SKM-1 (cell line): ENCODE results near the gene STOML3.
A peak's percentile ranks its signal among the peaks of the same experiment; 100 is the strongest.
"Not testable (repeated sequence)": the region's sequence is repeated elsewhere in the genome, so short reads cannot be mapped to it uniquely, and the experiment has no call there.

Experiments used
- DNase-seq: peaks from one replicate; lab custom pipeline; 2025; ENCODE audit not compliant: unreplicated experiment; lab: John Stamatoyannopoulos, UW

STOML3 gene, protein sequence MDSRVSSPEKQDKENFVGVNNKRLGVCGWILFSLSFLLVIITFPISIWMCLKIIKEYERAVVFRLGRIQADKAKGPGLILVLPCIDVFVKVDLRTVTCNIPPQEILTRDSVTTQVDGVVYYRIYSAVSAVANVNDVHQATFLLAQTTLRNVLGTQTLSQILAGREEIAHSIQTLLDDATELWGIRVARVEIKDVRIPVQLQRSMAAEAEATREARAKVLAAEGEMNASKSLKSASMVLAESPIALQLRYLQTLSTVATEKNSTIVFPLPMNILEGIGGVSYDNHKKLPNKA

DNA sequence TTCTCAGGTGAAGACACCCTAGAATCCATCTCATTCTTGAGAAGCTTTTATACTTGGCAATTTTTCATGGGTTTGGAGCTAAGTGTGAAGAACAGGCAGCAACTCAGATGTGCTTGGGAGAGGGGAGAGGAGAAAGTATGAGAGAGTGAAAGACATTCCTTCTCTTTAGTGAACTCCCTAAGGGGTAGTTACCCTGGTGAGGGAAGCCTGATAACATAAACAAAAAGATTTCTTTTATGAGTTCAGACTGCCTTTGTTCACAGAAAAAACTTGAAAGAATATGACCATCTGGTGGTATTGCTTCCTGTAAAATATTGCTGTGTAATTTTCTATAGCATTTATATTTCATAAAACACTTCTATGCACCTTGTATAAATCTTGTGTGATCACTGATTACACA is at the start of gene STOML3:
STOML3 (minus strand) TSS at position 139 of the 400 bp plus-strand sequence; CDS start at position 29, 110 bp downstream.
- no peak for DNase-seq

DNA sequence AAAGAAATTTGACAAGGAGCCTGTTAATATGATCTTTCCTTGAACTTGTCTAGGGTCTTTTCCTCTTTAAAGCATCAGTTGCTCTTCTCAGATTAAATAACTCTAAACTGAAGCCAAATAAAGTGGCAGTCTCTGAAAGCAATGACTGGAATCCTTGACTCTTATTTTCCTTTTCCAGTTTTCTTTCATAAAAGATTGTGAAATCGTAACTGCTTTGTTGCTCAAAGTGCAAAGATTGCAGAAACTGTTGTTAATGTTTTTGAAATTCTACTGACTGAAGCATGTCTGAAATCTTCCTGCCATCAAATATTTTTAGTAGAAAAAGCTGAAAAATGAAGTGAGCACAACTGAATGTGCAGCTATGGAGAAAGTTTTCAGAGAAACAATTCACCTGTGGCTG is 49.6 kb upstream of the STOML3 start:
- DNase-seq, result no peak

DNA sequence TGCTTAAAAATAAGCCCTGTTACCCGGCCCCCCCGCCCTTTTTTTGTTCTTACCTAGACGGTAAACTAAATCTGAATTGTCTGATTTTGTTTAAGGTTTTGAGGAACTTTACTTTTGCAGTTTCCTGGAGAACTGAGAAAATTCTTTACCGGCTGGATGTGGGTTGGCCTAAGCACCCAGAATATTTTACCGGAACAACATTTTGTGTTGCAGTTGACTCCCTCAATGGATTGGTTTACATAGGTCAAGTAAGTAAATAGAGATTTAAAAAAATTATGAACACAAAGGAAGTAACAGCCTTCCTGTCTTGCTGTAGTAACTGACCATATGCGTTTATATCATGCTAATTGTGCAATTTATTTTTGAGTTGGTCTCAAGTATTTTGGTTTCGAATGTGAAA is 48.4 kb upstream of the STOML3 start:
- no peak for DNase-seq

DNA sequence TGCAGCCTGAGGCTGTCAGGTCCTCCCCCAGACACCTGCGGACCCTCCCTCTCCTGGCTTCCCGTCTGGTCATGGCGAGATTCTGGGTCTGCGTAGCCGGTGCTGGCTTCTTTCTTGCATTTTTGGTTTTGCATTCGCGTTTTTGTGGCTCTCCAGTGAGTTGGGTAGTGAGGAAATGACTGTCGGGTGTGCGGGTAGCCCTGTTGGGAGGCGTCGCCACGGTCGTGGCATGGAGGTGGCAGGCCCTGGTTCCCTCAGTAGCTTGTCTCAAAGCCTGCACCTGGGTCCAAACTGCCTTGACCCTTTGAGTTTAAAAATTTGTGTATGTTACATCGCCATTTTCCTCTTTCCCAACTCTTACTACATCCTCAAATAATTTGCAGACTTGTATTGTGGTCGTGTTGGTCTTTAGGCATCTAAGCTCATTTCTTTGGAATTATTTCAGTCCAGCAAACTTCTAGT is 48.0 kb upstream of the STOML3 start:
- no peak for DNase-seq

DNA sequence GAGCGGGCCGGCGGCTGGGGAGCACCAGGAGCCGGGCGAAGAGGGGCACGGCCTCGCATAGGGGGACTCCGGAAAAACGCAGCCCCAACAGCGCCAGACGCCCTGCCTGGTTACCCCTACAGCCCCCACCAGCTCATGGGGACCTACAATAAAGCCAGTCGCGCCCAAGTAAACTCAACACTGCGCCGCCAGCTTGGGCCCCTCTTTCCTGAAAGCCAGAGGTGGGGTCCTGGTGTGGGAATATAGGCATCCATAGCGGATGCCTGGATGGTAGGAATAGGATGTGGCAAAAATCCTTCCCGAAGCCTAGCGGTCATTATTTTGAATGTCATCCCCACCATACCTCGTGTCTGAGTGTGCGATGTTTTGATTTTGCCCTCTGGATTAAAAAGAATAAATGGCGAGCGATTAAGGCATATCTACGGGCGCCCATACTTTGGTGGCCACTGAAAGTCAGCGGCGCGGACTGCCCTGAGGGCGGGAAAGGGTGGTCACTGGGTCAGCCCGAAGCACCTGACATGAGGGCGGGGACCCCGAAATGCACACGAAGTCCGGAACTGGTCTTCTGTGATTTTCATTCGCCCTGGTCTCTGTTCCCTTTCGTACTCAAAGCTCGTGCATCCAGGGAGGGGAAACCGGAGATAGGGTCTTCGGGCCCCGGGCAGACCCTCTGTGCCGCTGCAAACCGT is 47.4 kb upstream of the STOML3 start, which contains the start of the genes NHLRC3 and PROSER1:
NHLRC3 (plus strand) TSS at position 577 of the 689 bp plus-strand sequence. CDS start 184 bp downstream, outside the sequence.
PROSER1 (minus strand) TSS at position 210 of the 689 bp plus-strand sequence. CDS start 847 bp downstream, outside the sequence.
- peak; percentile 70 for DNase-seq

DNA sequence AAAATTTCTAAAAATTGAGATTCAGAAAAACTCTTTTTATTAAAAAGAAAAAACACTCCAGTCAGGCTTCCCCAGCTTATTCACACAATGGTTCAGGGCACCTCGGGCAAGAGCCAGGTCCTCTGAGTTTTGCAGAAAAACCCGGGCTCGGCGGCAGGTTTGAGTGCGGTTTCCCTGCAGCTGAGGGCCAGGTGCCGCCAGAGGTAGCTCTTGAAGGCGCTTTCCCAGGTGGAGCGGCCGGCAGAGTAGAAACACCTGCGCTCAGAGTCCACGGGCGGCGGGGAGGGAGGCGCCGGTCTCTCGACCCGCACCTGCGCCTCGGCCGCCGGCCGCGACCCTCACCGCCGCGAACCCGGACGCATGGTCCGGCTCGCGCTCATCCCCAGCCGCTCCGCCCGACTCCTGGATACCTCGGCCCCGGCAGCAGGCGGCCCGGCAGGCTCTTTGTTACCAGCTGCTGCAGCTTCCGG is 46.8 kb upstream of the STOML3 start:
- no peak for DNase-seq

DNA sequence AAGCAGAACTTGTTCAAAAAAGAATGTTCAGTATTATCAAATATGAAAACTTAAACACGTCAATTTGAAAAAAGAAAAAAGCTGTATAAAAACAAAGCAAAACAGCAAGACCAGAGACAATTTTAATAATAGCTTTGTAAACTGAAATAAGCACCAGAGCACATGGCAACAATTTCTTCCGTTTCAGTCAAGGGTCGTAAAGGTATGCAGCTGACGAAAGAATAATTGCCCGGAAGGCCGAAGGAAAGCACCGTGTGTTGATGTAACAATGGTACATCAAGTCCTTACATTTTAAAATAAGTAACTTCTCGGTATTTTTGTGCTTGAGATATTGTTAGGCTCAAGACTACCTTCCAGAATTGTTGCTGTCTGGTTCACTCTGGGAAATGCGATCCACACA is 45.6 kb upstream of the STOML3 start:
- DNase-seq, result no peak

DNA sequence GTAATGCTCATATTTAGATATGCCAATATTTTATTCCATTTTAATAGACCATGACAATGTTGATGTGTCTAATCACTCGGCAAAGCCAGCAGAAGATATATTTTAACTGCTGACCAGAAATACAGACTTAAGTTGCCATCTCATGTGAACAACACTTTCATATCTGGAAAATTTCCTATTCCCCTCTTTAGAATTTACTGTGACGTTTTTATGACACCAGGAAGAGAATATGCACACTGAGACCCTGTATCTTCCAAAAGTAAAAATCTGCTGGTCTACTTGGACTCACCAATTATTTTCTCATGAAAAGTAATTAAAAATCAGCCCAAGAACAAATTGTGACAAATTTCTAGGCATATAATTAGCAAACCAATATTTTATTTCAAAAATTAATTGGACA is 45.2 kb upstream of the STOML3 start:
- no peak for DNase-seq

DNA sequence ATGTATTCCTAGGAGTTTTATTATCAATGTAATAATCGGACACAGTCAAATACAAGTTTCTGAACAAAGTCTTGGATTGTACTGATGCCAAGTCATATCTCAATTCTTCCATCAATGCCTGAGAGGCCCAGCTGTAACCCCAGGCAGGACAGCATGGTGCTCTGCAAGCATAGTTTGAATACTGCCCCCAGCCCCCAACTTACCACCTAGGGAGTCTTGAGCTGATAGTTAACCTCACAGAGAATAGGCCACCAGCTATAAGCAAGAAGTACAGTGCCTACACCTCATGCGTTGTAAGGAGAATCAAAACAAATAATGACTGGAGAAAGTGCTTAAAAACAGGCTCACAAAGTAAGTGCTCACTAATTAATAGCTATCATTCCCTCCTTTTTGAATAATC is 44.6 kb upstream of the STOML3 start:
- no peak for DNase-seq

DNA sequence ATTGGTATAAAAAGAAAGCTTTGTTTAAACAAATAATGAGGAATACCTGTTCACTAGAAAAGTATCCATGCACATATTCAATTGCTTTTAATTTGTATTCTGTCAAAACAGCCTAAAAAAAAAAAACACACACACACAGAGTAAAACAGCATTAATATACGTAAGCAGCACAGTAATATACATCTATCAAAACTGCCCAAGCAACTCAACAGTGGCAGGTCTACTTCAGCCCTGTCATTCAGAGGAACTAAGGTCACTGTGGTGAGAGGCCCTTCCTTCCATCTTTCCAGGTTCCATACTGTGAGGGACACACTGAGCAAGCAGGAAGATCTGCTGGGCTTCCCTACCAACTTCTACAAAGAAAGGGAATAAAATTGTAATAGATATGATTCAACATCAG is 43.5 kb upstream of the STOML3 start:
- DNase-seq, result no peak

DNA sequence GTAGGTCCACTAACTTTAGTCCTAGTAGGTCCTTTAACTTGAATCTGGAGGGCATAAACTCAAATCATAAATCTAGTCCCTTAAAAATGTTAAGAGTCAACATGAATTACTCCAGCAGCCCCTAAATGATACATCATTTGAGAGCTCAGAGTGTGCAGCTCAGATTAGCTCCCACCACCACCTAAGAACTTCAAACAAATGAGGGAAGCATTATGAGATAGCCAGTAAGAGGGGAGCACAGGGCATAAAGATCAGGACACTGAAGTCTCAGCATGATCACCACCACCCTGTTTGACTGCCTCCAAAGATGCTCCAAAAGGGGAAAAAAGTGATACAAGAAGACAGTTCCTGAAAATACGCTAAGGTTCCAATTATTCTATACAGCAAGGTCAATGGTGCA is 41.5 kb upstream of the STOML3 start:
- DNase-seq, result no peak

DNA sequence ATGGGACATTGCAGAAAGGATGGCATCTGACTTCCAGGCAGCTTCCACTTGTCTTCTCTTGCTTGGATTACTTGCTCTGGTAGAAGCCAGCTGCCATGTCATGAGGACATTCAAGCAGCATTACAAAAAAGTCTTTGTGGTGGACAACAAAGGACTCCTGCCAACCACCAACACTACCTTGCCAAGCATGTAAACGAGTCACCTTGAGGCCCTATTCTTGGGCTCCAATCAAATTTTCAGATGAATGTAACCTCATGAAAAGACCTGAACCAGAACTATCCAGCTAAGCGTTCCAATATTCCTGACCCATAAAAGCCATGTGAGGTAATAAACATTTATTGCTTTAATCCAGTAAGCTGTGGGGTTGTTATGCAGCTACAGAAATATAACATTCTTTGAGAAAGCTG is 34.8 kb upstream of the STOML3 start:
- no peak for DNase-seq

DNA sequence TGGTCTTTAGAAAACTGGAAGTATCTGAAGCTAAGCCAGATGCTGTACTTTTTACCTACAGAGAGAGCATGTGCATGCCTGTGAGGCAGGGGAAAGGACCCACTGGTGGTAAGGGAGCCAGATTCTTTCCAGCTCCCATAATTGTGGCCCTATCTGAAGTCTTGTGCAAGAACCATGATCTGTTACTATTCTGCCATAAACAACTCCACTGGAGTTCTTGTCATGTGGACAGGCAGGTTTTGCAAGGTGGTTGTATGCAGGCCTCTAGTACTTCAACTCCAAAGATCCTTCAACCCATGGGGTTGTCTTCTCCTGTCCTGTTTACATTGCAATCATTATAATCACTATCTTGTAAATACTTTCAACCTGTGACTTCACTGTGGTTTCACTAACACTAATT is 33.1 kb upstream of the STOML3 start:
- DNase-seq, result no peak

DNA sequence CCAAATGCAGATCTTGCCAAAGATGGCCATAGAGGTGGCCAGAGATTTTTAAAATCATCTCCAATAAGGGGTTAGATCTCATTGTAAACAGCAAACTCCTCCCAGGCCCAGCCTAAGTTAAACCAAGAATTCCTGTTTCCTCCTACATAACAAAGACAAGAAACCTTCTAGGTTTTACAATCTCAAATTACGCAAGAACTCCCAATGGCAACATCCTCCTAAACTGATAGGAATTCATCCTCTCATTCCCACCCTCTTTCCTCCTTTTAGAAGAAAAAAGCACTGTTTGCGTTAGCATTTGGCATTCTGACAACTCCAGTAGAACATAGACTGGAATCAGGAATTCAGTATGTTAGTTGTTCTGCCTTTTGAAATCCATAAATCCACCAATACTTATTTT is 32.7 kb upstream of the STOML3 start:
- no peak for DNase-seq

DNA sequence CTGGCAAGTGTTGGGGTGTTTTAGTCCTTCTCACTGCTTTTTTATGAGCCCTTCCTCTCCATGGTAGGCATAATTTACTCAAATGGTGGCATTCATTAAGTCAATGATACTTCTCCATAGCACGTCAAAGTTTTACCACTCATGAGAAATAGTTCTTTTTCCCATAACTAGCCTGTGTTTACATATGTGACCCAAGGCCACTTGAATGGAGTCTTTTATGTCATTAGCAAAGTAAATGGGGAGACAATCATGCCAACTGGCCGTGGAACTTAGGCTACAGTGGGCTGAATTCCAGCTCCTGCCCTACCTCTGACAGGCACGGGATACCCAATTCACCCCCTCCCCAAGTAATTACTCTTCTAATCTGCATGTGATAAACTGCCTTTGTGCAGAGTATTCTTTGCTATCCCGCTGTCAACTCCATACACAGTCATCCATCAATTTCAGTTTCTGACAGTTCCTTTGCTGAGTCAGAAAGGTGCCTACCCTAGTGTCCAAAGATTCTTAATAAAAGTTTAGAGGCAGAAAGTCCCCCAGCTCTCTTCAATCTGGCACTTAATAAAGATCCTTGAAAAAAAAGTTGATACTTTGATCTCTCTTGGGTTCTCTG is 30.3 kb upstream of the STOML3 start:
- DNase-seq, result no peak

DNA sequence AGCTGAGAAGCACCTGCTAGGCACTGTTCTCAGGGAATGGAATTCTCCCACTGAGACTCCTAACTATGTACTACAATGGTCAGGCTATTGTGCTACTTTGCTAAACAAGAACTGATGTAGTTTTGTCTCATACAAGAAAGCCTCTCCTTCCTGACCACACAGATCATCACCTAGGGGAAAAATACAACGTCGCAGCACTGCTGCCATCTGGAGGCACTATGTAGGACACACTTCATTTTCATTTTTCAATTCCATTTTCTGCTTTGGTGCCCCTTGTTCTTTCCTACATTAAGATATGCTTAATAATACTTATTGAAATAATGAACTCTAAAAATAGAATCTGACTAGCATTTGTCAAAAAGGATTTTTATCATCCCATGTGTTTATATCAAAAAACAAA is 26.2 kb upstream of the STOML3 start:
- no peak for DNase-seq

DNA sequence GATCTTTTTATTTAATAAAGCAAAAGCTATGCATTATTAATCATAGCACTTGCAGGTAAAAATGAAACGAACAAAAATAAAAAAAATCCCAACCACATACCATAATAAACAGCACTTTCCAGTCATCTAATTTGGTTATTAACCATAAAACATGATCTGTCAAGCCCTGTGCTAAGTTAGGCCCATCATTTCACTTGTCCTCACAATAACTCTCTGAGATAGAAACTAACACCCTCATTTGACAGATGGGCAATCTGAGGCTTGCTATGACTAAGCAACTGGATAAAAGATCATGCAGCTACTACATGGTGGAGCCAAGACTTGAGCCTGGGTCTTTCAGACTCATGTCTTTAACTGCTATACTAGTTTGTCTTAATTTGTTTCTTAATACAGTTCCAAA is 25.5 kb upstream of the STOML3 start:
- no peak for DNase-seq

DNA sequence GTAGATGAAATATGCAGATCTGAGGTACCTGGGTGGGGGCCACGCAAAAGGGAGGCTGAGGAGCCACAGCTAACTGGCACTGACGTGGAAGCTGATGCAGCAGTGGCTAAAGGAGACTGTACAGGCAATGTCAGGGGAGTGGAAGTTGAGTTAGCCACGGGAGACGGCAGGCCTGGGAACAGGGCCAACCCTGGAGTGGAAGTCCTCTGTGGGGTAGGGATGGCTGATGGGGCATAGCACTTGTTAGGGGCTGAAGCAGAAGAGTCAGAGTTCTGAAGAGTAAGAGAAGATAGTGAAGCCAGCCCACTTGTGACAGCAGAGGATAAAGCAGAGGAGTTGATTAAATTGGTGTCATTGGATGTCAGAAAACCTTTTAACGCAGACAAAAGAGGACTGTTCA is 22.8 kb upstream of the STOML3 start:
- DNase-seq, result no peak

DNA sequence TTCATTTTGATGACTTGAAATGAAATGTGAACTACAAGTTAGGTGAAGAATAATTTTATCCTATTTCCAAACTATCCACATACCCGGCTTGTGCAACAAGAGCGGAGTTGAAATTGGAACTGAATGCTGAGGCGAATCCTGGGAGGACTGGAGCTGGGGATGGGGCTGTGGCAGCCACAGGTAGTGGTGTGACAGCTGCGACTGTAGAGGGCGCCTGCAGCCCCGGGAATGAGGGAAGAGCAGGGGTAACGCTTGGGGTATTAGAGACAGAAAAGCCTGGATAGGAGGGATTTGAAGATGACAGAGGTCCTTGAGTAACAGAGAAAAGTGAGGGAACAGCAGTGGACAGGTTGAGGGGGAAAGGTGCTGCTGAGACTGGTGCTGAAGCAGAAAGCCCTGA is 22.0 kb upstream of the STOML3 start:
- no peak for DNase-seq

DNA sequence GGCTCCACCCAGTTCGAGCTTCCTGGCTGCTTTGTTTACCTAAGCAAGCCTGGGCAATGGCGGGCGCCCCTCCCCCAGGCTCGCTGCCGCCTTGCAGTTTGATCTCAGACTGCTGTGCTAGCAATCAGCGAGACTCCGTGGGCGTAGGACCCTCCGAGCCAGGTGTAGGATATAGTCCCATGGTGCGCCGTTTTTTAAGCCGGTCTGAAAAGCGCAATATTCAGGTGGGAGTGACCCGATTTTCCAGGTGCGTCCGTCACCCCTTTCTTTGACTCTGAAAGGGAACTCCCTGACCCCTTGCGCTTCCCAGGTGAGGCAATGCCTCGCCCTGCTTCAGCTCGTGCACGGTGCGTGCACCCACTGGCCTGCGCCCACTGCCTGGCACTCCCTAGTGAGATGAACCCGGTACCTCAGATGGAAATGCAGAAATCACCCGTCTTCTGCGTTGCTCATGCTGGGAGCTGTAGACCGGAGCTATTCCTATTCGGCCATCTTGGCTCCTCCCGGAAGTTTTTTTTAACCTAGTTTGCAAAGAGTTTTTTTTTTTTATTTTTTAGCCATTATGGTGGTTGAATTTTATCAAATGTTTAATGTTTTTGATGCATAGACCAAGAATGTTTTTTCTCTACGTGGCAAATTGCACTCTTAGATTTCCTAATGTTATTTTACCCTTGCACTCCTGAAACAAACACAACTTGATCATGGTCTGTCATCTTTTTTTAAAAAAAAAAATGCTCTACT is 15.9 kb upstream of the STOML3 start:
- not testable (repeated sequence) for DNase-seq

DNA sequence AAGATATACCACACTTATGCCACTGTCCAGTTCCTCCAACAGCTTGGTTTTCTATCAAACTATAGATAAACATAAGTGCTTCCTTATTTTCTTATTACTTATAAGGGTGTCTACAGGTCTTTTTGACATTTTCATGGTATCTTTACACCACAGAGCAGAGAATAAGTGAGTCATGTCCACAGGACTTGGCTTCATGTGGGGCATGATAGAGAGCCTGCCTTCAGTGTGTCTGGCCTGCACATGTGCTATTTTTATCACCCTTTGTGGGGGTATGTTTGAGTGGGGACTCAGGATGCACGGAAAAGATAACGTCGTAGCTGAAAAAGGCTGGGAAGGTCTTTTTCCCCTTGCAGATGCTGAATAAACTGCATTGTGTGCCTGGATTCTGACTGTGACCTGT is 8.1 kb upstream of the STOML3 start:
- DNase-seq, result no peak
